ENCODE results near the gene ZNF385D. TPM values are rescaled to one million over a fixed set of nuclear protein-coding genes. Genes with fewer than 3 reads are reported as not detected.

The ZNF385D gene
- total RNA-seq, 4 donors from 2014 or later, result 0.41 to 5.0 (median 1.6) TPM

DNA sequence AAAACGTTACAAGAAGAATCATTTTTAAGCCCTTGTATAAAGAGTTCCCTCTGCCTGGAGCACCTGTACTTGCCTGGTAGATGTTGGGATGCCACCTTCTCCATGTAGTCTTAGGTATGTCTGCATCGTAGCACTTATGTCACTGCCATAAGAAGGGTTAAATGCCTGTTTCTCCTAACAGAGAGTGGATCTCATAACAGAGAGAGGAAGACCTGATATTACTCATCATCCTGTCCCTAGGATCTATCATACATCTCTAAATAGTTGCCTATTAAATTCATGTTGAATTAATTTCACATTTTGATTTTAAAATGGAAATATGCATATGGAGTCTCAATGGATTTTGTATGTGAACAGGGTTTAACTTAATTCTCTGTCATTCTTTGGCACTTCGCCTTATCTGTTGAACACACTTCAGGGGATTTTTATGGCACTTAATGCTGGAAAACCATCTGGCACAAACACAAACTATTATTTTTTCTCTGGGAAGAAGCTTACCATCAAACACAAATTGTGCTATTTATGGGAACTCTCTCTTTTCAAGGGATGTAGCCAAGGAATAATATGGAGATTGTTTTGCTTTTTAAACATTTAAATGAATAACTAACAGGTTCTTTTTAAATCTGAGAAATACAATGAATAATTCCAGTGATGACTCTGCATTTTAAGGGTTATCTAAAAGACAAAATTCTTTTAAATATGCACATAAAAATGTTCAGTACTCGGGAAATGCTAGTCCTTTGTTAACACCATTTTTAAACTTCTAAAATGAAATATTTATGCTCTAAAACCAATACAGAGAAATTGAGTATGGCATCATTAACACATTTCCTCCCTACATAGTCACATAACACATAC is 230.7 kb downstream of the ZNF385D start:
- ATAC-seq (no peak), DNase-seq (no peak)
- intact Hi-C loops (cut with DNase I; ENCODE audit: low total_unique reads) (no loop called here), in situ Hi-C loops (cut with MboI; ENCODE audit: low sequenced_read_pairs in 4 of 4) (no loop called here)
- Histone ChIP-seq H3K27ac (no peak overlapping the region), H3K4me1 (no peaks in the 10 kb centered on the region), H3K27me3 (no peaks in the 10 kb centered on the region), H3K36me3 (no peaks in the 10 kb centered on the region), H3K9me3 (no peaks in the 10 kb centered on the region), H3K4me3 (no peak overlapping the region)
- no peak for TF ChIP-seq POLR2A (IDR thresholded peaks at IDR 0.05)
- TF ChIP-seq, protein P1, sequence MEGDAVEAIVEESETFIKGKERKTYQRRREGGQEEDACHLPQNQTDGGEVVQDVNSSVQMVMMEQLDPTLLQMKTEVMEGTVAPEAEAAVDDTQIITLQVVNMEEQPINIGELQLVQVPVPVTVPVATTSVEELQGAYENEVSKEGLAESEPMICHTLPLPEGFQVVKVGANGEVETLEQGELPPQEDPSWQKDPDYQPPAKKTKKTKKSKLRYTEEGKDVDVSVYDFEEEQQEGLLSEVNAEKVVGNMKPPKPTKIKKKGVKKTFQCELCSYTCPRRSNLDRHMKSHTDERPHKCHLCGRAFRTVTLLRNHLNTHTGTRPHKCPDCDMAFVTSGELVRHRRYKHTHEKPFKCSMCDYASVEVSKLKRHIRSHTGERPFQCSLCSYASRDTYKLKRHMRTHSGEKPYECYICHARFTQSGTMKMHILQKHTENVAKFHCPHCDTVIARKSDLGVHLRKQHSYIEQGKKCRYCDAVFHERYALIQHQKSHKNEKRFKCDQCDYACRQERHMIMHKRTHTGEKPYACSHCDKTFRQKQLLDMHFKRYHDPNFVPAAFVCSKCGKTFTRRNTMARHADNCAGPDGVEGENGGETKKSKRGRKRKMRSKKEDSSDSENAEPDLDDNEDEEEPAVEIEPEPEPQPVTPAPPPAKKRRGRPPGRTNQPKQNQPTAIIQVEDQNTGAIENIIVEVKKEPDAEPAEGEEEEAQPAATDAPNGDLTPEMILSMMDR (IDR thresholded peaks at IDR 0.05 in 4 of 5, conservative IDR thresholded peaks at IDR 0.05 in 1 of 5), result no peak

DNA sequence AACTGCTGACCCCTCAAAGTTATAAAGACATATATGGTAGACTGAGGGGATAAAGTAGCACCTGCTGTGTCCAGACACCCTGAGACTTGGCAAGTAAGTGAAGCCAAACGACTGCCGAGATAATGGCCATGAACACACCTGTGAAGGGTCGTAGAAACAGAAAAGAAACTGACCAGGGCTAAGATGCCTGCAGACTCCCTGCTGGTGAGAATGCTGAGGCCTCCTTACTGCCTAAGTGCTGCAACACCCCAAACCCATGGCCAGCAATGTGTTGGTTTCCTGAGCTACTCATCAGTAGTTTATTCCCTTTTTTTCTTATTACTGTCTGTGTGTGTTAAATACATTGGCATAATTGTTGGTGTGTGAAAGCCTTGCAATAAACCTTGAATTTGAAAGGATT is 233.8 kb downstream of the ZNF385D start:
- Histone ChIP-seq H3K36me3 (no peaks in the 10 kb centered on the region), H3K4me3 (no peak overlapping the region), H3K4me1 (no peaks in the 10 kb centered on the region), H3K27ac (no peak overlapping the region), H3K9me3 (no peaks in the 10 kb centered on the region), H3K27me3 (no peaks in the 10 kb centered on the region)
- ATAC-seq, result no peak
- DNase-seq, result no peak
- in situ Hi-C loops (cut with MboI; ENCODE audit: low sequenced_read_pairs in 4 of 4), result no loop called here
- no peak for TF ChIP-seq POLR2A (IDR thresholded peaks at IDR 0.05)
- TF ChIP-seq, protein P1 (IDR thresholded peaks at IDR 0.05 in 4 of 5, conservative IDR thresholded peaks at IDR 0.05 in 1 of 5), result no peak
- intact Hi-C loops (cut with DNase I; ENCODE audit: low total_unique reads), result no loop called here

DNA sequence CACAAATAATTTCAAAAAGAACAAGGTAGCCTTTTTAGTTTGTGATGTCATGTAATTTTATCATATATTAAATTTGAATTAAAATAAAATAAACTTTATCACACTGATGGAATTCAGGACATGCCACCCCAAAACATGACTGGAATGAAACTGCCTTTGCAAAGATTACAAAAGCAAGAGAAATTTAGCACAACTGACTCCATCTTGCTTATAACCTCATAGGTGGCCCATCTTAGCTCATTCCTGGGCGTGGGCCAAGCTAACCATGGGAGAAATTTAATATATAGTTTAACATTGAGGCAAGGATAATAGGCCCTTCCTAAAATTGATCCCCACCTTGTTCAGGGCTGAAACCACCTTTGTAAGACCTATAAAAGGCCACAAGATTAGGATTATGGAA is 235.6 kb downstream of the ZNF385D start:
- H3K9me3 ChIP-seq, result no peaks in the 10 kb centered on the region

DNA sequence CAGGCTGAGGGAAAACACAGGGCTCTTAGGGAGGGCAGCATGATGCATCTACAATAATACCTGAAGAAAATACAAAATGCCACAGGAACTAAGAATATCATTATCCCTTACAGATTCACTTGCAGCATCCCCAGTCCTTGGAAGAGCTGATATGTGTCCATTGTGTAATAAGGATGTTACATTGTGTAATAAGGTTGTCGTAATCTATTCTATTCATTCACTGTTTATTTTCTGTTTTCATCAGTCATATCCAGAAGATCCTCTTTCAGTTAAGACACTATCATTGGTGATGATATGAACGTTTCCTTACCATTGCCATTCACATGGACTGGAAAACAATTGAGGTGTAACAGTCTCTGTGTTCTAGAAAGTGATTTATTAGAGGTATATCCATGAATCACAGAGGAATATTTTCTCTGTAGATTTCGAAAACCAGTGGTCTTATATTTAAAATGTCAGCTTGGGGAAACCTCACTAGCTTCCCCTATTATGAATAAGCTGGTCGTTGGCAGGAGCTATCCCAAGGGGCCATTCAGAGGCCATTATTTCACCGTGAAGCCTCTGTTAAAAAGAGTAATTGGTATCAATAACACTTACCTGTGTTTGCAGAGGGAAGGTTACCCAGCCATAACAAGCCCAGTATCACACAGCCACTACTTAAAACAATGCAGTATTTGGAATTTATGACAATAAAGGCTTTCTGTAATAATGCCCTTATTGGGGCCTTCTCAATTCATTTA is 241.1 kb downstream of the ZNF385D start:
- in situ Hi-C loops (cut with MboI; ENCODE audit: low sequenced_read_pairs in 4 of 4) (no loop called here), intact Hi-C loops (cut with DNase I; ENCODE audit: low total_unique reads) (no loop called here)
- Histone ChIP-seq H3K4me1 (no peaks in the 10 kb centered on the region), H3K4me3 (no peak overlapping the region), H3K27me3 (no peaks in the 10 kb centered on the region), H3K36me3 (no peaks in the 10 kb centered on the region), H3K27ac (no peak overlapping the region), H3K9me3 (no peaks in the 10 kb centered on the region)
- no peak for TF ChIP-seq POLR2A (IDR thresholded peaks at IDR 0.05)
- TF ChIP-seq, protein P1 (IDR thresholded peaks at IDR 0.05 in 4 of 5, conservative IDR thresholded peaks at IDR 0.05 in 1 of 5), result no peak
- ATAC-seq (no peak), DNase-seq (no peak)

More for the DNA sequence above, 235.6 kb downstream of the ZNF385D start:
- DNase-seq (no peak), ATAC-seq (no peak)
- no peak overlapping the region for H3K4me3 ChIP-seq
- H3K4me1 ChIP-seq, result no peaks in the 10 kb centered on the region
- TF ChIP-seq, protein P1 (IDR thresholded peaks at IDR 0.05 in 4 of 5, conservative IDR thresholded peaks at IDR 0.05 in 1 of 5), result no peak
- TF ChIP-seq POLR2A (IDR thresholded peaks at IDR 0.05), result no peak
- H3K27me3 ChIP-seq, result no peaks in the 10 kb centered on the region
- H3K27ac ChIP-seq, result no peak overlapping the region
- H3K36me3 ChIP-seq, result no peaks in the 10 kb centered on the region
- intact Hi-C loops (cut with DNase I; ENCODE audit: low total_unique reads), result no loop called here
- in situ Hi-C loops (cut with MboI; ENCODE audit: low sequenced_read_pairs in 4 of 4), result no loop called here

Data from gastrocnemius medialis (tissue), 4 donors.